Esophagus muscularis mucosa (tissue), 4 donors: ENCODE data around the gene CNTD1. TPM values are rescaled to one million over a fixed set of nuclear protein-coding genes. Genes with fewer than 3 reads are reported as not detected.

Experiments
- DNase-seq: peaks from one replicate; pipeline ENCODE4 v3.0.0-alpha.2; 2017; ENCODE audit errors: extremely low spot score
- H3K27ac ChIP-seq, 4 donors: fragments of 200-600 bp; sonication (generic); replicated peaks in 1 of 4; 1 replicate in 3 of 4; 2 replicates in 1 of 4; pipeline ENCODE4 v1.5.1; 2016 to 2019; ENCODE audit warnings: mild to moderate bottlenecking in 1 of 4
- H3K27me3 ChIP-seq, 4 donors: fragments of 200-600 bp; sonication (generic); one replicate each; pipeline versions ENCODE4 v1.5.1 to v1.6.0; 2016 to 2019
- H3K36me3 ChIP-seq, 4 donors: fragments of 200-600 bp; sonication (generic); one replicate each; pipeline ENCODE4 v1.5.1; 2016 to 2019
- H3K4me1 ChIP-seq, 4 donors: fragments of 200-600 bp; sonication (generic); one replicate each; pipeline ENCODE4 v1.5.1; 2016 to 2019
- H3K4me3 ChIP-seq, 4 donors: fragments of 200-600 bp; sonication (generic); 1 replicate in 2 of 4; 2 replicates in 2 of 4; pipeline ENCODE4 v1.5.1; 2016 to 2019; ENCODE audit warnings: mild to moderate bottlenecking in 4 of 4, moderate library complexity in 1 of 4
- H3K9me3 ChIP-seq, 4 donors: fragments of 200-600 bp; sonication (generic); 1 replicate in 3 of 4; 2 replicates in 1 of 4; pipeline ENCODE4 v1.5.1; 2016 to 2019
- CTCF ChIP-seq, 3 experiments: fragments of 200-600 bp in 2 of 3; fragments of 450-650 bp in 1 of 3; sonication (generic) in 2 of 3; IDR thresholded peaks; one replicate each; pipeline ENCODE4 v1.5.1; 2017 to 2019; ENCODE audit warnings: antibody characterized with exemption in 3 of 3, mild to moderate bottlenecking in 2 of 3, moderate library complexity in 1 of 3
- EP300 ChIP-seq: sonication (generic); formaldehyde crosslinking; IDR thresholded peaks from one replicate; pipeline ENCODE4 v1.6.1; 2017; ENCODE audit warnings: antibody characterized with exemption
- POLR2A ChIP-seq: fragments of 450-650 bp; IDR thresholded peaks from one replicate; pipeline ENCODE4 v1.6.1; 2017; ENCODE audit warnings: antibody characterized with exemption, moderate library complexity, mild to moderate bottlenecking, low read depth
- POLR2AphosphoS5 ChIP-seq, 2 donors: sonication (generic); formaldehyde crosslinking; IDR thresholded peaks; one replicate each; pipeline ENCODE4 v1.6.1; 2017; ENCODE audit warnings: antibody characterized with exemption in 2 of 2
- WGBS: methylation state at CpG from one replicate; pipeline ENCODE4 v1.1.5; 2018; 5-methylcytosine and 5-hydroxymethylcytosine counted together
- intact Hi-C: fragments of 100-400 bp; cut with DNase I; formaldehyde crosslinking; loops from one replicate; pipeline ENCODE4 v1.15.1; 2023
- total RNA-seq, 4 donors: library from RNA; depleted of rRNA; stranded (reverse); fragments of >200 nt; gene quantifications; one replicate each; pipeline versions ENCODE4 v1.1.0 to v1.2.1, GENCODE V29; 2016

The CNTD1 gene
- total RNA-seq, 4 donors from 2014 or later, result 0.50 to 3.9 (median 0.57) TPM; not detected in 1

- intact Hi-C loops, result loop anchor here (2.0 kb wide), 1 partner anchor 91 kb away; no protein-coding TSS in a partner anchor
Observed at GRCh38 chr17:42845556-42845917, 46.9 kb downstream of the CNTD1 start.

GRCh38 chr17:42845918-42846593 lies 47.4 kb downstream of the CNTD1 start:
- intact Hi-C loops, result loop anchor here (2.0 kb wide), 1 partner anchor 91 kb away; no protein-coding TSS in a partner anchor
- TF ChIP-seq POLR2AphosphoS5 (IDR thresholded peaks at IDR 0.05), result no peak
- no peak for TF ChIP-seq POLR2A
- TF ChIP-seq CTCF (IDR thresholded peaks at IDR 0.05), result no peak
- no peak for TF ChIP-seq EP300
- Histone ChIP-seq H3K9me3 (no peaks in the 10 kb centered on the region), H3K27me3 (no peaks in the 10 kb centered on the region), H3K4me1 (peaks cover 15 to 52% (median 49%) of the 10 kb centered on the region in 4 donors), H3K4me3 (no peak overlapping the region), H3K36me3 (peaks cover 6 to 48% (median 43%) of the 10 kb centered on the region in 4 donors), H3K27ac (peak overlapping the region; percentile 40 to 66 (median 55))
- 70% methylated on average over 7 of the region's 7 CpGs for WGBS
- no peak for DNase-seq

More at GRCh38 chr17:42845556-42845917, 46.9 kb downstream of the CNTD1 start:
- H3K27ac ChIP-seq, result peak overlapping the region; percentile 40 to 66 (median 55)
- H3K36me3 ChIP-seq, result peaks cover 7 to 53% (median 49%) of the 10 kb centered on the region in 4 donors
- no peak for TF ChIP-seq POLR2AphosphoS5 (IDR thresholded peaks at IDR 0.05)
- TF ChIP-seq CTCF (IDR thresholded peaks at IDR 0.05), result no peak
- TF ChIP-seq EP300, result no peak
- TF ChIP-seq POLR2A, result no peak
- H3K9me3 ChIP-seq, result no peaks in the 10 kb centered on the region
- H3K4me1 ChIP-seq, result peaks cover 15 to 47% (median 44%) of the 10 kb centered on the region in 4 donors
- 89% methylated on average over 8 of the region's 12 CpGs for WGBS
- H3K4me3 ChIP-seq, result no peak overlapping the region
- no peaks in the 10 kb centered on the region for H3K27me3 ChIP-seq
- no peak for DNase-seq

- intact Hi-C loops, result no loop called here
- WGBS, result 66% methylated on average over 9 of the region's 9 CpGs
- H3K27ac ChIP-seq, result peak overlapping the region; percentile 40 to 66 (median 55)
Observed at GRCh38 chr17:42846594-42847280, 48.1 kb downstream of the CNTD1 start.

GRCh38 chr17:42848093-42848492 lies 49.4 kb downstream of the CNTD1 start:
- H3K9me3 ChIP-seq, result no peaks in the 10 kb centered on the region
- H3K4me1 ChIP-seq, result peaks cover 15 to 61% (median 51%) of the 10 kb centered on the region in 4 donors
- no peak overlapping the region for H3K4me3 ChIP-seq
- DNase-seq, result no peak
- H3K27me3 ChIP-seq, result no peaks in the 10 kb centered on the region
- no peak overlapping the region for H3K27ac ChIP-seq
- TF ChIP-seq POLR2AphosphoS5 (IDR thresholded peaks at IDR 0.05) (no peak), CTCF (IDR thresholded peaks at IDR 0.05) (no peak), POLR2A (no peak), EP300 (no peak)
- 86% methylated on average over 3 of the region's 3 CpGs for WGBS
- intact Hi-C loops, result no loop called here
- peaks cover 0 to 27% (median 23%) of the 10 kb centered on the region in 4 donors for H3K36me3 ChIP-seq

More at GRCh38 chr17:42846594-42847280, 48.1 kb downstream of the CNTD1 start:
- Histone ChIP-seq H3K4me3 (no peak overlapping the region), H3K9me3 (no peaks in the 10 kb centered on the region), H3K36me3 (peaks cover 2 to 41% (median 37%) of the 10 kb centered on the region in 4 donors), H3K27me3 (no peaks in the 10 kb centered on the region), H3K4me1 (peaks cover 15 to 52% (median 50%) of the 10 kb centered on the region in 4 donors)
- no peak for TF ChIP-seq EP300
- peak; percentile 41 to 70 for TF ChIP-seq POLR2AphosphoS5 (IDR thresholded peaks at IDR 0.05)
- no peak for DNase-seq

- Histone ChIP-seq H3K4me1 (peaks cover 10 to 63% (median 51%) of the 10 kb centered on the region in 4 donors), H3K27me3 (no peaks in the 10 kb centered on the region), H3K36me3 (peaks cover 0 to 20% (median 18%) of the 10 kb centered on the region in 4 donors), H3K27ac (peak overlapping the region in 2 of 4 donors; percentile 6 to 88), H3K4me3 (no peak overlapping the region), H3K9me3 (no peaks in the 10 kb centered on the region)
- 82% methylated on average over 9 of the region's 9 CpGs for WGBS
- intact Hi-C loops, result no loop called here
- no peak for DNase-seq
- TF ChIP-seq POLR2AphosphoS5 (IDR thresholded peaks at IDR 0.05) (no peak), POLR2A (no peak), EP300 (no peak), CTCF (IDR thresholded peaks at IDR 0.05) (no peak)
Observed at GRCh38 chr17:42849031-42849430, 50.4 kb downstream of the CNTD1 start.
